A673 (cell line): ENCODE measurements around the gene SYT14. TPM values are rescaled to one million over a fixed set of nuclear protein-coding genes. Genes with fewer than 3 reads are reported as not detected.

Experiments
- BruUV-seq: library from RNA; stranded (reverse); fragments of 400-500 nt; replicated peaks from 2 replicates; lab custom pipeline; 2021; lab: Mats Ljungman, UMichigan
- CTCF ChIA-PET: fragments of 300-600 bp; sonication (Branson Sonifier 250); formaldehyde crosslinking; loops from one replicate; lab custom pipeline; 2022; ENCODE audit warnings: antibody characterized with exemption; lab: Charles Lee
- POLR2A ChIA-PET: fragments of 300-600 bp; sonication (Branson Sonifier 250); formaldehyde crosslinking; loops from one replicate; lab custom pipeline; 2022; ENCODE audit warnings: antibody characterized with exemption; ENCODE audit not compliant: low non-redundant PET; lab: Charles Lee
- DNase-seq: peaks from one replicate; pipeline ENCODE4 v3.0.0-alpha.2; 2015; ENCODE audit warnings: low spot score
- H3K27ac ChIP-seq: fragments of 200-600 bp; sonication (generic); 2 replicates; pipeline ENCODE4 v1.5.1; 2016; ENCODE audit warnings: mixed run types, low read depth, mild to moderate bottlenecking, mixed read lengths, antibody characterized with exemption, low read length; ENCODE audit not compliant: poor library complexity, severe bottlenecking
- H3K27me3 ChIP-seq: fragments of 200-600 bp; sonication (generic); replicated peaks from 2 replicates; pipeline ENCODE4 v1.6.1; 2017; ENCODE audit warnings: mixed run types, low read depth, mild to moderate bottlenecking, mixed read lengths, antibody characterized with exemption, low read length; ENCODE audit not compliant: insufficient read depth, poor library complexity
- H3K36me3 ChIP-seq: fragments of 200-600 bp; sonication (generic); 2 replicates; pipeline ENCODE4 v1.6.1; 2016; ENCODE audit warnings: mixed run types, mild to moderate bottlenecking, mixed read lengths, antibody characterized with exemption, low read length; ENCODE audit not compliant: insufficient read depth, poor library complexity, severe bottlenecking
- H3K4me1 ChIP-seq: fragments of 200-600 bp; sonication (generic); 2 replicates; pipeline ENCODE4 v1.6.1; 2017; ENCODE audit warnings: mixed run types, mild to moderate bottlenecking, mixed read lengths, antibody characterized with exemption, low read length; ENCODE audit not compliant: insufficient read depth, poor library complexity, severe bottlenecking
- H3K4me3 ChIP-seq: fragments of 200-600 bp; sonication (generic); 2 replicates; pipeline ENCODE4 v1.5.1; 2016; ENCODE audit warnings: low read depth, mixed run types, mild to moderate bottlenecking, mixed read lengths, low read length; ENCODE audit not compliant: poor library complexity, severe bottlenecking
- H3K9me3 ChIP-seq: fragments of 200-600 bp; sonication (generic); 2 replicates; pipeline ENCODE4 v1.6.1; 2016; ENCODE audit warnings: mixed run types, low read depth, mild to moderate bottlenecking, mixed read lengths, antibody characterized with exemption, low read length; ENCODE audit not compliant: poor library complexity, severe bottlenecking
- CTCF ChIP-seq: fragments of 300-800, 200-600 bp; sonication (generic); conservative IDR thresholded peaks from 2 replicates; pipeline ENCODE4 v1.5.1; 2017; ENCODE audit warnings: low read depth, mild to moderate bottlenecking, antibody characterized with exemption, low read length, moderate library complexity, mixed read lengths
- EZH2 ChIP-seq: fragments of 200-600 bp; sonication (generic); IDR thresholded peaks from 2 replicates; pipeline ENCODE4 v1.6.1; 2017; ENCODE audit warnings: borderline replicate concordance, low read depth, mild to moderate bottlenecking, mixed read lengths, antibody characterized with exemption, low read length; ENCODE audit not compliant: poor library complexity, severe bottlenecking
- intact Hi-C: fragments of 100-400 bp; cut with micrococcal nuclease; formaldehyde crosslinking; loops from one replicate; pipeline ENCODE4 v1.10.0; 2022; ENCODE audit not compliant: unreplicated experiment
- total RNA-seq: library from RNA; stranded (reverse); gene quantifications from 2 replicates; pipeline ENCODE4 v1.2.3, GENCODE V29; 2021

The SYT14 gene
- total RNA-seq, 1 experiment from 2014 or later, result 22.4 TPM

GRCh38 chr1:209996348-209996747 is 58.3 kb downstream of the SYT14 start:
- H3K27ac ChIP-seq, result no peak overlapping the region
- H3K4me1 ChIP-seq, result peaks cover 20% of the 10 kb centered on the region
- CTCF ChIA-PET, result no interaction called here
- no peaks in the 10 kb centered on the region for H3K27me3 ChIP-seq
- H3K4me3 ChIP-seq, result no peak overlapping the region
- BruUV-seq, result no TSS peak
- H3K36me3 ChIP-seq, result no peaks in the 10 kb centered on the region
- intact Hi-C loops, result loop anchor here (5.0 to 10.0 kb wide), 2 partner anchors 126 to 422 kb away; no protein-coding TSS in a partner anchor
- DNase-seq, result no peak
- no peak for TF ChIP-seq EZH2
- no peak for TF ChIP-seq CTCF
- POLR2A ChIA-PET, result no interaction called here
- H3K9me3 ChIP-seq, result no peaks in the 10 kb centered on the region

GRCh38 chr1:209999005-209999404 is 61.0 kb downstream of the SYT14 start:
- Histone ChIP-seq H3K36me3 (no peaks in the 10 kb centered on the region), H3K4me1 (peaks cover 29% of the 10 kb centered on the region), H3K4me3 (no peak overlapping the region), H3K9me3 (no peaks in the 10 kb centered on the region), H3K27ac (peak overlapping the region; percentile 49), H3K27me3 (no peaks in the 10 kb centered on the region)
- DNase-seq, result peak; percentile 28
- intact Hi-C loops, result loop anchor here (5.0 to 10.0 kb wide), 2 partner anchors 123 to 424 kb away; no protein-coding TSS in a partner anchor
- POLR2A ChIA-PET, result no interaction called here
- BruUV-seq, result no TSS peak
- CTCF ChIA-PET, result no interaction called here
- TF ChIP-seq CTCF, result no peak

- no peak for TF ChIP-seq CTCF
- TF ChIP-seq EZH2, result no peak
- Histone ChIP-seq H3K4me1 (peaks cover 30% of the 10 kb centered on the region), H3K4me3 (no peak overlapping the region), H3K27ac (no peak overlapping the region), H3K27me3 (no peaks in the 10 kb centered on the region), H3K9me3 (no peaks in the 10 kb centered on the region), H3K36me3 (no peaks in the 10 kb centered on the region)
- POLR2A ChIA-PET, result no interaction called here
- intact Hi-C loops, result no loop called here
- CTCF ChIA-PET, result no interaction called here
- no peak for DNase-seq
- BruUV-seq, result no TSS peak
Observed at GRCh38 chr1:210001751-210002150, 63.7 kb downstream of the SYT14 start.
